ENCODE data around the gene UBE2J2. TPM values are rescaled to one million over a fixed set of nuclear protein-coding genes. Genes with fewer than 3 reads are reported as not detected.

The UBE2J2 gene
- total and polyA plus RNA-seq, 2 of the 13 experiments (the other 11 are each of a cell fraction or from before 2014, with no cell fraction given), result 25.4 to 29.4 TPM

- TF ChIP-seq, protein P1, sequence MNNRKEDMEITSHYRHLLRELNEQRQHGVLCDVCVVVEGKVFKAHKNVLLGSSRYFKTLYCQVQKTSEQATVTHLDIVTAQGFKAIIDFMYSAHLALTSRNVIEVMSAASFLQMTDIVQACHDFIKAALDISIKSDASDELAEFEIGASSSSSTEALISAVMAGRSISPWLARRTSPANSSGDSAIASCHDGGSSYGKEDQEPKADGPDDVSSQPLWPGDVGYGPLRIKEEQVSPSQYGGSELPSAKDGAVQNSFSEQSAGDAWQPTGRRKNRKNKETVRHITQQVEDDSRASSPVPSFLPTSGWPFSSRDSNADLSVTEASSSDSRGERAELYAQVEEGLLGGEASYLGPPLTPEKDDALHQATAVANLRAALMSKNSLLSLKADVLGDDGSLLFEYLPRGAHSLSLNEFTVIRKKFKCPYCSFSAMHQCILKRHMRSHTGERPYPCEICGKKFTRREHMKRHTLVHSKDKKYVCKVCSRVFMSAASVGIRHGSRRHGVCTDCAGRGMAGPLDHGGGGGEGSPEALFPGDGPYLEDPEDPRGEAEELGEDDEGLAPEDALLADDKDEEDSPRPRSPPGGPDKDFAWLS (CRISPR knock-in tag; IDR thresholded peaks at IDR 0.05; ENCODE audit: borderline replicate concordance), result no peak
- TF ChIP-seq NONO (IDR thresholded peaks at IDR 0.05), result no peak
- peak; percentile 70; the same call in 1 of the 2 replicates for TF ChIP-seq NONO (CRISPR knock-in tag; conservative IDR thresholded peaks at IDR 0.05)
- TF ChIP-seq ZNF18 (CRISPR knock-in tag; IDR thresholded peaks at IDR 0.05; ENCODE audit: insufficient replicate concordance), result no peak
- TF ChIP-seq JDP2 (CRISPR knock-in tag; IDR thresholded peaks at IDR 0.05; ENCODE audit: borderline replicate concordance), result no peak
- TF ChIP-seq ZFP91 (CRISPR knock-in tag; IDR thresholded peaks at IDR 0.05; ENCODE audit: borderline replicate concordance), result peak; percentile 73
- TF ChIP-seq ZNF674 (CRISPR knock-in tag; IDR thresholded peaks at IDR 0.05; ENCODE audit: low read depth), result no peak
- TF ChIP-seq DBP (CRISPR knock-in tag; IDR thresholded peaks at IDR 0.05; ENCODE audit: not compliant biosample characterization), result no peak
- TF ChIP-seq ZNF713 (CRISPR knock-in tag; IDR thresholded peaks at IDR 0.05), result no peak
- no peak for TF ChIP-seq HNF4A (CRISPR knock-in tag; IDR thresholded peaks at IDR 0.05)
- TF ChIP-seq, protein P2, sequence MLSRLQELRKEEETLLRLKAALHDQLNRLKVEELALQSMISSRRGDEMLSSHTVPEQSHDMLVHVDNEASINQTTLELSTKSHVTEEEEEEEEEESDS (CRISPR knock-in tag; IDR thresholded peaks at IDR 0.05; ENCODE audit: borderline replicate concordance), result no peak
- TF ChIP-seq, protein P3, sequence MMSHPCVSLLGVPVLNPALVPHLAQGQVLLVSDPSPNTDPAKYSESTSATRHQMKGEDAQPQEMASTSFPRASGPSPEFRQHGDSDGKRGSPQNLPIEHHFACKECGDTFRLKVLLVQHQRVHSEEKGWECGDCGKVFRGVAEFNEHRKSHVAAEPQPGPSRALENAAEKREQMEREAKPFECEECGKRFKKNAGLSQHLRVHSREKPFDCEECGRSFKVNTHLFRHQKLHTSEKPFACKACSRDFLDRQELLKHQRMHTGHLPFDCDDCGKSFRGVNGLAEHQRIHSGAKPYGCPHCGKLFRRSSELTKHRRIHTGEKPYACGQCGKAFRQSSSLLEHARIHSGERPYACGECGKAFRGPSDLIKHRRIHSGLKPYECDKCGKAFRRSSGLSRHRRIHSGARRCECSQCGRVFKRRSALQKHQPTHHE (CRISPR knock-in tag; IDR thresholded peaks at IDR 0.05; ENCODE audit: borderline replicate concordance), result 0 out of 2 replicates have a peak, but pooled peaks have one; percentile 5
- no peak for TF ChIP-seq TBX2 (CRISPR knock-in tag; IDR thresholded peaks at IDR 0.05; ENCODE audit: borderline replicate concordance)
- no peak for TF ChIP-seq ZEB1 (IDR thresholded peaks at IDR 0.05; ENCODE audit: insufficient replicate concordance, low read depth)
- no peak for TF ChIP-seq KLF9 (CRISPR knock-in tag; IDR thresholded peaks at IDR 0.05; ENCODE audit: low read depth)
- no peak for TF ChIP-seq MTA3 (CRISPR knock-in tag; IDR thresholded peaks at IDR 0.05)
- no peak for TF ChIP-seq CBX1 (IDR thresholded peaks at IDR 0.05; ENCODE audit: low read depth)
- no peak for TF ChIP-seq KLF11 (CRISPR knock-in tag; IDR thresholded peaks at IDR 0.05)
- no peak for TF ChIP-seq GTF2F1 (IDR thresholded peaks at IDR 0.05; ENCODE audit: low read length)
- no peak for TF ChIP-seq ZNF296 (CRISPR knock-in tag; conservative IDR thresholded peaks at IDR 0.05)
- TF ChIP-seq BRD4 (CRISPR knock-in tag; IDR thresholded peaks at IDR 0.05), result no peak
- TF ChIP-seq MTF1 (CRISPR knock-in tag; IDR thresholded peaks at IDR 0.05), result no peak
- no peak for TF ChIP-seq ZBTB21 (CRISPR knock-in tag; IDR thresholded peaks at IDR 0.05)
Observed at GRCh38 chr1:1304331-1305299, 31.0 kb upstream of the UBE2J2 start (continued).

All from HepG2 (cell line).